Measurements from ENCODE around the gene CAMK1D. TPM values are rescaled to one million over a fixed set of nuclear protein-coding genes. Genes with fewer than 3 reads are reported as not detected.

CAMK1D gene
- total and polyA plus RNA-seq, 2 of the 8 experiments (the other 6 are each of a cell fraction or from before 2014, with no cell fraction given), result 3.5 to 10.6 TPM

- Histone ChIP-seq H4K20me1 (replicated peaks in 1 of 2; ENCODE audit: control insufficient read depth in 1 of 2, insufficient read depth in 2 of 2, low read length in 2 of 2) (no peaks in the 10 kb centered on the region), H3K36me3 (ENCODE audit: control insufficient read depth in 2 of 4, insufficient read depth in 4 of 4, low read length in 3 of 4) (no peaks in the 10 kb centered on the region), H2BK12ac (ENCODE audit: low read depth, low read length) (no peak overlapping the region), H3K4me1 (replicated peaks in 1 of 4; ENCODE audit: control insufficient read depth in 3 of 4, insufficient read depth in 4 of 4, low read length in 3 of 4) (no peaks in the 10 kb centered on the region), H3K4me3 (ENCODE audit: extremely low read depth in 1 of 4, insufficient read depth in 2 of 4, low read depth in 3 of 4, low read length in 4 of 4) (no peak overlapping the region), H4K5ac (ENCODE audit: insufficient read length, low read depth, low read length) (no peak overlapping the region), H4K8ac (ENCODE audit: extremely low read depth, insufficient read depth, low read length) (no peak overlapping the region), H3K79me1 (ENCODE audit: low read depth, low read length) (no peaks in the 10 kb centered on the region), H4K91ac (replicated peaks; ENCODE audit: insufficient read length, low read length) (no peak overlapping the region), H3K23me2 (ENCODE audit: low read depth, low read length) (no peaks in the 10 kb centered on the region), H3K9me3 (ENCODE audit: insufficient read depth in 2 of 2, low read depth in 1 of 2, low read length in 1 of 2) (no peaks in the 10 kb centered on the region; a peak in 1 of 4 replicates), H3K79me2 (ENCODE audit: control insufficient read depth in 1 of 2, insufficient read depth in 2 of 2, low read length in 2 of 2) (no peaks in the 10 kb centered on the region), H3K9ac (replicated peaks in 1 of 4; ENCODE audit: extremely low read depth in 1 of 4, low read depth in 3 of 4, low read length in 3 of 4) (no peak overlapping the region), H3K23ac (ENCODE audit: insufficient read length) (no peak overlapping the region), H2BK15ac (ENCODE audit: low read length) (no peak overlapping the region), H2BK120ac (replicated peaks; ENCODE audit: low read depth, low read length) (no peak overlapping the region), H2BK5ac (ENCODE audit: low read depth, low read length) (no peak overlapping the region), H3K14ac (ENCODE audit: insufficient read length) (no peak overlapping the region), H2AFZ (ENCODE audit: low read length) (no peak overlapping the region), H3K56ac (replicated peaks; ENCODE audit: insufficient read length, low read depth, low read length) (no peak overlapping the region), H3K4ac (replicated peaks; ENCODE audit: insufficient read length, low read depth, low read length) (no peak overlapping the region), H3K4me2 (ENCODE audit: insufficient read depth in 1 of 2, low read depth in 2 of 2, low read length in 2 of 2) (no peak overlapping the region), H3K27ac (ENCODE audit: low read depth, low read length) (no peak overlapping the region), H2AK5ac (ENCODE audit: low read depth, low read length) (no peak overlapping the region), H2BK20ac (ENCODE audit: low read length) (no peak overlapping the region), H3K18ac (ENCODE audit: extremely low read depth, low read length) (no peak overlapping the region), H3K27me3 (replicated peaks in 1 of 4; ENCODE audit: control insufficient read depth in 3 of 4, extremely low read depth in 1 of 4, insufficient read depth in 3 of 4, low read length in 3 of 4) (no peaks in the 10 kb centered on the region)
- WGBS, 2 experiments (ENCODE audit: extremely low coverage in 1 of 2, insufficient coverage in 1 of 2, insufficient read length in 1 of 2, insufficient replicate concordance in 2 of 2, low coverage in 1 of 2, low lambda C conversion rate in 2 of 2, missing lambda C conversion rate in 1 of 2), result 92% methylated on average over 14 of the region's 14 CpGs; no CpG with 5 or more reads in 1 of the 2 experiments
- POLR2A ChIA-PET (ENCODE audit: partially characterized antibody), result no interaction called here
- CTCF ChIA-PET (ENCODE audit: partially characterized antibody), result interaction anchor here (0.8 to 2.3 kb wide), 9 partner anchors 9 to 263 kb away, joined by 3 to 8 read pairs (median 3); no protein-coding TSS in a partner anchor
- DNase-seq (ENCODE audit: low read depth in 1 of 2, low spot score in 2 of 2), result no peak
- FAIRE-seq, result no peak
- no peak for TF ChIP-seq RAD21 (IDR thresholded peaks at IDR 0.05 in 1 of 2, conservative IDR thresholded peaks at IDR 0.05 in 1 of 2; ENCODE audit: low read depth in 2 of 2, low read length in 2 of 2)
These were observed 462.5 kb downstream of the CAMK1D start for GRCh38 chr10:12811826-12812225.

Measured in H1 (cell line).